Midbrain (tissue), 1 donor: ENCODE results near the gene RTKN.

Experiments
- DNase-seq: peaks from one replicate; lab custom pipeline; 2025; lab: John Stamatoyannopoulos, UW

Gene RTKN

DNA sequence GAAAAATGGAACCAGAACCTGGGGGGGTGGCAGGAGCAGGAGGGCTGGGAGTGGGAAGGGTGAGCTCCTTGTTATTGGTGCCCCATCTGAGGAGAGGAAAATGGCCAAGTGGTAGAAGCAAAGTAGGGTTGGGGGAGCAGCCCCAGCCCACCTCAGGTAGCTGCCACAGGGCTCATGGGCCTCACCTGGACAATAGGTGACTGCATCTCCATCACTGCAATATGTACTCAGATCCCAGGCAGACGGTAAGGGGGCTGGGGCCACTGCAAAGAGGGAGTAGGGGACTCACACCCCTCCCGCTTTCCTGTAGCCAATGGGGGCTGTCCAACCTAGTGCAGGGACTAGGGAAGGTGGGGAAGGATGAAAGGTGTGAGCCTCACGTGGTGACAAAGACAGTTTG is 24.5 kb downstream of the RTKN start:
- no peak for DNase-seq

- no peak for DNase-seq
Measured at GRCh38 chr2:74416778-74417177, 25.0 kb downstream of the RTKN start.

DNA sequence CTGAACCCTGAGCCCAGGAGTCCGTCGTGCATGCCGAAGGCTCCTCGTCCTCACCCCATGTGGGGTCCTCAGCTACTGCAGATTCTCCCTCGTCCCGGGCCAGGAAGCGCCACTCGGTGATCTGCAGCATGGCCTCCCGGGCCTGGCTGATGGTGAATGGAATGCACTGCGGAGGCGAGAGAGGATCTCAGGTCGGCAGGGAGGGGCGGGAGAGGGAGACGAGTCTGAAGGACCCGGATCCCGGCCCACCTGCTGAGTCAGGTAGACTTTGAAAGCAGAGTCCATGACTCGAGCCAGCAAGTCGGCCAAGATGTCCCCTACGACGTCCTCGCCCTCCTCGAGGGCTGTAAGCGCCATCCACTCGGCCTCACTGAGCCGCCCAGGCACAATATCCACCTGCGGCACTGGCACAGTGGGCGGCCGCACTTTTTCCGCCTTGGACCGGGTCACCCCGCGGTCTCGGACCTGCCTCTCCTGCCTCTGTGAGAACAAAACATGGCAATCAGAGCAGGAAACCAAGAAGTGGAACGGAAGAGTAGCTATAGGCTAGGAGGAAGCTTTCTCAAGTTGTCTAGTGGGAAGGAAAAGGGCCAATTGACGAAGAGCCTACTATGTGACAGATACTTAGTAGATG is 25.9 kb downstream of the RTKN start:
- no peak for DNase-seq

DNA sequence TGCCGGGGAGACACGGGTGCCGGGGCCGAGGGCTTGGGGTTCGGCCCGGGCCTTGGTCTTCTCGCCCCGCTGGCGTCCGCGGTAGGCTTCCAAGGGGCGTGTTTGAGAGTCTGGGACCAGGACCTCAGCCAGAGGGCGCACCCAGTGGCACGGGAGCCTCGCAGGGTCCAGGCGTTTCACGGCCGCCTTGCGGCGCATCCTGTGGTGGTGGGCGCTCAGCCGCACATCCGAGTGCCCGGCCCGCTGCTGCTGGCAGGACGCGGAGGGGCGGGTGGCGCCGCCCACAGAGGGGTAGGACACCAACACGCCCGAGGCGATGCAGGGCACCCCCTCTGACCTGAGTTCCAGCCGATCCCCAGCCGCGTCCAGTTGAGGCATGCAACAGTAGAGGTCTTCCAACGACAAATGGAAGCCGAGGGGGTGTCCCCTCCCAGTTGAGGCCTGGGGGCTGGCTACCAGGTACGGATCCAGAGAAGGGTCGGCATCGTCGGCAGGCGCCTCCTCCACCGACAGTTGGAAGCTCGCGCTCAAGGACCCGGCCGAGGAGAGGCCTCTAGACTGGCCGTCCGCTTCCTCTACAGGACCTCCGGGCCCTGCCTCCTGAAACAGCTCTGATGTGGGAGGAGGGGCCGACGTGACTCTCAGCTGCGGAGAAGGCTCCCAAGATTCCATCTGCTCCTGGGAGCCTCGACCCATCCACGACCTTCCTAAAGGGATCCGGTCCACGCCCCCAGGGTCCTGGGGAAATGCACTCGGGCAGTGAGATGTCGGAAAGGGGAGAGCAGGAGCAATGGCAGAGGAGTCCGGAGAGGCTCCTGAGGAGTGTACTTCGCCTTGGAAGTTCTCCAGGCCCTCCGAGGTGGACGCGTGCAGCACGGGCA is 26.6 kb downstream of the RTKN start:
- DNase-seq = peak; percentile 36

- DNase-seq = no peak
Measured at GRCh38 chr2:74414441-74414840, 27.3 kb downstream of the RTKN start.

DNA sequence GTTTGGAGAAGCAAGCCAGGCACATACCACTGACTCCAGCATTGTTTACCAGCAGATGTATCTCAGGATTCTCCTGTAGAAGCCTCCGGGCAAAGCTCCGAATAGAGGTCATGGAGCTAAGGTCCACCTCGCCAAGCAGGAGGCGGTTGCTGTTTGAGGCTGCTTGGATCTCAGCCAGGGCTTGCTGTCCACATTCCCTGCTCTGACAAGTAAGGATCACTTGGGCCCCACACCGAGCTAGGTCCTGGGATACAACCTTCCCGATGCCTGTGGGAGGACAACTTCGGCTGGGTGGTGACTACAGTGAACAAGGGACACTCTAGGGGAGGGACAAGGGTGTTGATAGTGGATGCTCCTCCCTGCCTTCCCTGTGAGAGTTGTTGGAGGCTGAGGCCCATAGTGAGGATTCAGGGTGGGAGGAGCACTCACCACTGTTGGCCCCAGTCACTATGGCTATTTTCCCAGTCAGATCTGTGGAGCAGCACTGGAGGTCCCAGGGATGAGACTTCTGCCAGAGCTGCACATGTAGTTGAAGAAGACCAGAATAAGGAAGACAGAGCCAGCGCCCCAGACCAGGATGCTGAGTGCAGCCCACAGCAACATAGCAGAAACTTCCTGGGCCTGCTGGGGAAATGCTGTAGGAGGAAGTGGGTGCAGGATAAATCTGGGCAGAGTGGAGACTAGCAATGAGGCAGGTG is 28.6 kb downstream of the RTKN start:
- DNase-seq = no peak

DNA sequence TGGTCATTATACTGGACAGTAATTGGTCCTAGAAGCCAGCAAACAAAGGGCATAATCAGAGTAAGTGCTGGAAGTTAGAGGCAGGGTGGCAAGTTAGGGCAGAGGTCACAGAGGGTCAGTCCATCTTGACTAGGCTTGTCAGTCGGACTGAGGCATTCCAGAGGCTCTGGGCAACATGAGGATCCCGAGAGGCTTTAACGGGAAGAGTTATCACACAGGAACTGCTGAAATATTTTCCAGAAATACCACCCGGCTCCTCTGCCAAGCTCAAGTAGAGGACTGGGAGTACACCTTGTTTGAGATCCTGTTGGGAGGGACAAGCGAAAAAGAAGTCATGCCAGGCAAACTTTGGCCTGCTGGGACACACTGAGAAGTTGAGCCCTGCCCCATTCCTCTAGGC is 34.1 kb downstream of the RTKN start:
- no peak for DNase-seq

GRCh38 chr2:74406035-74406434 is 35.7 kb downstream of the RTKN start:
- no peak for DNase-seq

DNA sequence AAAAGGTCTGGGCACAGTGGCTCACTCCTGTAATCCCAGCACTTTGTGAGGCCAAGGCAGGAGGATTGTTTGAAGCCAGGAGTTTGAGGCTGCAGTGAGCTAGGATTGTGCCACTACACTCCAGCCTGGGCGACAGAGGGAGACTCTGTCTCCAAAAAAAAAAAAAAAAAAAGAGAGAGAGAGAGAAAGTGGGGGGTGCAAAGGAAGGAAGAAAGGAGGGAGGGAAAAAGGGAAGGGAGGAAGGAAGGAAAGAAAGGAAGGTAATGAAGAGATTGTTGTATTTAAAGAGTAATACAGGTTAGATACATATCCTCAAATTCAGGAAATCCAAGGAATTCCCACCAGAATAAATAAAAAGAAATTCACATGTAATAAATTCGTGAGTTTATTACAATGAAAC is 39.8 kb downstream of the RTKN start:
- DNase-seq = no peak

DNA sequence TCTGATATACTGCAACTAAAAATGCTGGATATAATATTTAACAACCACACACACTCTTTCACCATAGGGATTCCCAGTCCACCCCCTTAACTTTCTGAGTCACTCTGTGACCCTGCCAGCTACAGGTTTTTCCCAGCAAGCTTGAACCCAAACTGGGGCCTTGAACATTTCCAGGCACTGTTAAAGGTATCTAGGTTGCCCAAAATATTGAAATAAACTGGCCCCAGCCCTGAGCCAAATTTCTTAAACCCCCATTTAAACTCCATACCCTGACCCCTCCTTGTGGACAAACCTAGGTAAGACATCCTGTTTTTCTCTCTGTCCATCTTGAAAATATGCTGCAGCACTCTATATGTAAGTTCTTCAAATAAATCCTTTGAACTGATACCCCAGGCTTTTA is 42.0 kb downstream of the RTKN start:
- no peak for DNase-seq

GRCh38 chr2:74396149-74396548 is 45.6 kb downstream of the RTKN start:
- DNase-seq = no peak

DNA sequence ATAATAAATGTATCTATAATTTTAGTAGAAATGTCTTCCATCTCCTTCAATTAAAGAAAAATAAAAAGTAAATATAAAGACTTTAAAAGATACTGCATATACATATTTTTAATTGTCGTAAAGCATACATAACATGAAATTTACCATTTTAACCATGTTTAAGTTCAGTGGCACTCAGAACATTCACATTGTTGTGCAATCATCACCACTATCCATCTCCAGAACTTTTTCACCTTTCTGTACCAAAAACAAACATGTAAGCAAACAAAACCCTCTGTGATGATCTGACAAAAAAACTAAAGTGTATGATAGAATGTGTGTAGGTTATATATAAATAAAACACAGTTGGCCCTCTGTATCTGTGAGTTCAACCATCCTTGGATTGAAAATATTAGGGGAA is 48.2 kb downstream of the RTKN start:
- no peak for DNase-seq

DNA sequence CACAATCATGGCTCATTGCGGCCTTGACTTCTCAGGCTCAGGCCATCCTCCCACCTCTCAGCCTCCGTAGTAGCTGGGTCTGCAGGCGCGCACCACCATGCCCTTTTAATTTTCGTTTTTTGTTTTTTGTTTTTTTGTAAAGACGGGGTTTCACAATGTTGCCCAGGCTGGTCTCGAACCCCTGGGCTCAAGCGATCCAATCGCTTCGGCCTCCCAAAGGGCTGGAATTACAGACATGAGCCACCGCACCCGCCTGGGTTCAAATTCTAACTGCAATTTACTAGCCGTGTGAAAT is 49.3 kb downstream of the RTKN start:
- DNase-seq = no peak

DNA sequence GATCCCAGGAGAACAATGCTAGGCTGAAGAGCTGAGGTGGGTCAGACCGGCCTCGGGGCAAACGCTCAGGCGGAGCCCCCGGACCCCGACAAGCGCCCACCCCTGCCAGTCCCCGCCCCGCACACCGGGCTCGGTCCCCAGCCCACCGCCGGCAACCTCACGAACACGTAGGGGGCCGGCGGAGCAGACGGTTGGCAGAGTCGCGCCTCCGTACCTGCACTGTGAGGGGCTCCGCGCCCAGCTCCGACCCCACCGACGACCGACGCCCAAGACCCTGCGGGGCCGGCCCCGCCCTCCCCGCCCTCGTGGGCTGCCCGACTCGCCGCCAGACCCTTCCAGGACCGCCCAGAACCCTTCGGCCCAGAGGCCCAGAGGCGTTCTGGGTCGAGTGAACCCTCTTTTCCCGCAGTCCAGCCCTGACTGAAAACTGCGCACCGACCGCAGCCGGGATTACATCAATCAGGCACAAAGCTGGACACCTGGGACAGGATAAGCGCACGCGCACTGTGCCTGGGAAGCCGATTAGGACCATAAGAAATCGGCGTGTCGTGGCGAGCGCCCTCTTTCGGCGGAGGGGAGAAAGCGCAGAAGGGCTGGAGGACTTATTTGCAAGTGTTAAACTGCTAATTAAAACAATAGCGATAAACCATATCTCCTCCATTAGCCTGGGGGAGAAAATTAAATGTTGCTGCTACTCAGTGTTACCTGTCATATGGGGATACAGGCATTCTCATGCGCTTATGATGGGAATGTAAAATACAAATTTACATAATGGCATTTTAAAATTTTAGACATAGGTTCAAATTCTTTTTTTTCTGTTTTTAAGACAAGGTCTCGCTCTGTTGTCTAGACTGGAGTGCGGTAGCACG is 49.9 kb downstream of the RTKN start:
- DNase-seq = peak; percentile 94

- DNase-seq = no peak
Measured at GRCh38 chr2:74391209-74391579, 50.5 kb downstream of the RTKN start.

DNA sequence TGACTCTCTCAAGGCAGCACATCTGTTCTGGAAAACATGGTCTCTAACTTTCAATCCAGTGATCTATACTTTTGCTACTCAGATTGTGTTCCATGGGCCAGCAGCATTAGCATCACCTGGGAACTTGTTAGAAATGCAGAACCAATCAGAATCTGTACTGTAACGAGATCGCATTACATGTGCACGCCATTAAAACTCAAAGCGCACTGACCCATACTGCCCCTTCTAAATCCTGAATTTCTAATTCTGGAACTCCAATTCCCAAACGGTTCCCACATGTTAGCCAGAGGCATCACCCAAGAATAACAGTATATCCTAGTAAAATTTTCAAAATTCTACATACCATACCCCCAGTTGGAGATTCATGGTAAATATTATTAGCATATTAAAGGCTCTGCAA is 51.1 kb downstream of the RTKN start:
- no peak for DNase-seq

GRCh38 chr2:74387346-74387745 is 54.4 kb downstream of the RTKN start:
- DNase-seq = no peak

GRCh38 chr2:74385396-74385795 is 56.3 kb downstream of the RTKN start:
- peak; percentile 83 for DNase-seq

- DNase-seq = no peak
Measured at GRCh38 chr2:74384051-74384450, 57.7 kb downstream of the RTKN start.

DNA sequence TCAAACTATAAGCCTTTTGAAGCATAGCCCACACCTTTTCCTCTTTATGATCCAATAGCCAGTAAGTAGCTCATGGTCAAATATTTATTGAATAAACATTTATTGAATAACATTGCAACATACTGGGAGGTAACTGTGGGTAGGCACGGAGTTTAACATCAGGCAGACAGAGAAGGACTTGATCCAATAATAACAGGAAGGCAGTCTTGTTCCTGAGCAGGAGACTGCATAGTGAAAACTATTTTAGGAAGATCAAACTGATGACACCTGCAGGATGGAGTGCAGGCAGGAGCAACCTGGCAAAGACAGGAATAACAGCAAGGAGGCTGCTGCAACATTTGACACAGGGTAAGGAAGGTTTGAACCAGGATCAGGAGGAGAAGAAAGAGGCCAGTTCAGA is 58.5 kb downstream of the RTKN start:
- DNase-seq = no peak

- DNase-seq = no peak
Measured at GRCh38 chr2:74381751-74382150, 60.0 kb downstream of the RTKN start.
